ENCODE data around the gene SLMAP. TPM values are rescaled to one million over a fixed set of nuclear protein-coding genes. Genes with fewer than 3 reads are reported as not detected.

Gene SLMAP
- total and polyA plus RNA-seq, 2 of the 13 experiments (the other 11 are each of a cell fraction or from before 2014, with no cell fraction given): 24.0 to 48.3 TPM

DNA sequence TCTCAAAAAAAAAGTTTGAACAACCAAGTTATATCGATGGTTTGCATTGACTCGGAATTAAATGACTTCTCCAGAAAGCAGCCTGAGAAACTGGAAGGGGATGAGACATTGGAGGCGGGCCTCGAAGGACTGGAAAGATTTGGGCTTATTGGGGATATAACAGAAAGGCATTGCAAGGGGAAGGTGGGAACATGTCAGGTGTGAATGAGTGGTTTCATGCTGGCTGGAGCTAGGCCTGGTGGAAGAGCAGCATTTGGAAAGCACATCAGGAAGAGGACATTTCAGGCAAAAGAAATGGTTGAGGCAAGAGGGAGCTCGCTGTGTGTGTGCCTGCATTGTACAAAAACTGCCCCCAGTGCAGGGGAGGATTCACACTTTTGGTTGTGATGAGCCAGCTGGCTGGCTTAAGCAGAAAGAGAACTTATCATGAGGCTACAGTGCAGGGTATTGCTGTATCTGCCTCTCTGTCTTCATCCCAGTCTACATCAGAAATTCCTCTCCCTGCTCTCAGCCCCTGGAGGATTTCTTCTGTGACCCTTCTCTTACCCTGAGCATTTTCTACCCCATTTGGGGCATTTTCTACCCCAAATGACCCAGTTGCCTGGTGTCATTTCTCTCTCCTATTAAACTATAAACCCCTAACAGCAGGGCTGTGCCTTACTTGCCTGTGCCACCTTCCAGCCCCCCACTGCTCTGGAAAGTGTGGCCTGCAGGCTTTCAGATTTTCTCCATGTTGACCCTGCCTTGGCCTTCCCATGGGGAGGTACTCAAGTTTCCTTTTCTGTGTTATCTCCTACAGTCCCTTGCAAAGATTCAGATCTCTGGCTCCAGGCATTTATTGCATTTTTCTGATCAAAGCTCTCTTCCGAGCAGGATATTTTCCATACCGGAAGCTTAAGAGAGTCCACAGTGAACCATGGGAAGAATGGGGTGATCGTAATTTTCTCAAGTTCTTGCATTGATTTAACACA is 187.7 kb downstream of the SLMAP start:
- FAIRE-seq (no peak), DNase-seq (ENCODE audit: low spot score) (peak; percentile 40), ATAC-seq (no peak)
- H2AFZ ChIP-seq (ENCODE audit: low read length): no peak overlapping the region
- no peaks in the 10 kb centered on the region for H3K79me2 ChIP-seq (ENCODE audit: insufficient read depth, low read length)
- peak overlapping the region; percentile 15 for H3K27ac ChIP-seq (ENCODE audit: extremely low read length, insufficient read depth, low read length)
- no peaks in the 10 kb centered on the region; a peak in 1 of 5 replicates for H3K27me3 ChIP-seq (ENCODE audit: control insufficient read depth in 1 of 2, insufficient read depth in 2 of 2, low read length in 2 of 2)
- no peaks in the 10 kb centered on the region for H4K20me1 ChIP-seq (ENCODE audit: insufficient read depth, low read length)
- H3K4me2 ChIP-seq (ENCODE audit: low read depth, low read length): no peak overlapping the region; the same call in 1 of the 2 replicates
- intact Hi-C loops (cut with micrococcal nuclease; ENCODE audit: unreplicated experiment): no loop called here
- 76% methylated on average over 8 of the region's 8 CpGs for WGBS (ENCODE audit: low lambda C conversion rate)
- H3K4me3 ChIP-seq (replicated peaks in 1 of 3; ENCODE audit: insufficient read depth in 1 of 3, low read depth in 2 of 3, low read length in 3 of 3): no peak overlapping the region
- H3K9me3 ChIP-seq (ENCODE audit: low read length): no peaks in the 10 kb centered on the region
- TF ChIP-seq ZNF441 (CRISPR knock-in tag; IDR thresholded peaks at IDR 0.05; ENCODE audit: borderline replicate concordance): no peak
- TF ChIP-seq POGZ (CRISPR knock-in tag; IDR thresholded peaks at IDR 0.05): no peak
- no peak for TF ChIP-seq FIP1L1 (IDR thresholded peaks at IDR 0.05; ENCODE audit: borderline replicate concordance, insufficient read depth, low read depth, low read length)
- no peak for TF ChIP-seq ZEB1 (IDR thresholded peaks at IDR 0.05; ENCODE audit: insufficient replicate concordance, low read depth)
- TF ChIP-seq ZNF296 (CRISPR knock-in tag; conservative IDR thresholded peaks at IDR 0.05): no peak
- TF ChIP-seq POLR2G (IDR thresholded peaks at IDR 0.05; ENCODE audit: low read depth, low read length): 0 out of 2 replicates have a peak, but pooled peaks have one; percentile 31
- no peak for TF ChIP-seq ZNF567 (CRISPR knock-in tag; IDR thresholded peaks at IDR 0.05; ENCODE audit: borderline replicate concordance)
- no peak for TF ChIP-seq CERS6 (CRISPR knock-in tag; IDR thresholded peaks at IDR 0.05)
- TF ChIP-seq, protein P1, sequence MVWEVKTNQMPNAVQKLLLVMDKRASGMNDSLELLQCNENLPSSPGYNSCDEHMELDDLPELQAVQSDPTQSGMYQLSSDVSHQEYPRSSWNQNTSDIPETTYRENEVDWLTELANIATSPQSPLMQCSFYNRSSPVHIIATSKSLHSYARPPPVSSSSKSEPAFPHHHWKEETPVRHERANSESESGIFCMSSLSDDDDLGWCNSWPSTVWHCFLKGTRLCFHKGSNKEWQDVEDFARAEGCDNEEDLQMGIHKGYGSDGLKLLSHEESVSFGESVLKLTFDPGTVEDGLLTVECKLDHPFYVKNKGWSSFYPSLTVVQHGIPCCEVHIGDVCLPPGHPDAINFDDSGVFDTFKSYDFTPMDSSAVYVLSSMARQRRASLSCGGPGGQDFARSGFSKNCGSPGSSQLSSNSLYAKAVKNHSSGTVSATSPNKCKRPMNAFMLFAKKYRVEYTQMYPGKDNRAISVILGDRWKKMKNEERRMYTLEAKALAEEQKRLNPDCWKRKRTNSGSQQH (CRISPR knock-in tag; IDR thresholded peaks at IDR 0.05; ENCODE audit: low read depth): no peak
- TF ChIP-seq ZNF138 (CRISPR knock-in tag; IDR thresholded peaks at IDR 0.05; ENCODE audit: low read depth): no peak
- TF ChIP-seq RBM22 (optimal IDR thresholded peaks at IDR 0.05; ENCODE audit: low read length): peak; percentile 34
- TF ChIP-seq MED13 (CRISPR knock-in tag; IDR thresholded peaks at IDR 0.05): no peak
- BruUV-seq (replicated peaks): no TSS peak
- no peak overlapping the region; the same call in 1 of the 2 replicates for H3K9ac ChIP-seq (ENCODE audit: insufficient read depth, low read depth, low read length)
- H3K36me3 ChIP-seq (replicated peaks in 1 of 2; ENCODE audit: control insufficient read depth in 1 of 2, insufficient read depth in 2 of 2, low read length in 2 of 2): no peaks in the 10 kb centered on the region
- peaks cover 55% of the 10 kb centered on the region for H3K4me1 ChIP-seq (ENCODE audit: insufficient read depth, low read length)
- CTCF ChIA-PET (ENCODE audit: low intra/inter-chr PET ratio, low total read pairs): no interaction called here
- in situ Hi-C loops (cut with HindIII; ENCODE audit: extremely low pct_ligation_motif_present, low pct_unique_long_range_greater_than_20kb): no loop called here
- POLR2A ChIA-PET: no interaction called here
